ENCODE measurements around the gene COLQ.

The COLQ gene

DNA sequence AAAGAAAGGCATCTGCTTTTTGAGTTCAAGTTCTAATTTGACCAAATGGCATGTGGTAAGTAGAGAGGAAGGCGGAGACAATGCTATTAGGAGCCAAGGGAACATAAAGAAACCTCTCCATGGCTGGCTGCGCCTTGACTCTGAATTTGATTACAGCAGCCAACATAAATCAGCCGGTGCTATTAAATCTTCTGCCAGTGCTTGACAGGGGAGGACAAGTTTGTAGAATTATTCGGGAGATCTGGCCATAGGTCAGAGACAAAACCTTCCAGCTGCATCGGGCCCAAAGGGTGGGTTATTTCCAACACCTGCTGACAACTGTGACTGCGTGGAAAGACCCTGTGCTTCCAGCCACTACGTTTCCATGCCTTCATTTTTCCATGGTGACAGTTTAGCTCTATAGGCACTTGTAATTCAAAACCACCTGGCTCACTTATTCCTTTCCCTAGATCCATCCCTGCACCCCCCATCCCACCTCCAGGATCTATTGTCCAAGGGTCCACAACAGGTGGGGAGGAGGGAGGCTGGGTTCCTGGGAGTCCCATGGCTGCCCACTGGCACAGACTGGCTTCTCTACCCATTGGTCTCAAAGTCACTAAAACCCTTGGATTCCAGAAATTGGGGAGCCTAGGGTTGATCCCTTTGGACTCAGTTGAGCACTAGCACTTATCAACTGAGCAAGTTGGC lies 15.9 kb downstream of the COLQ start:
- Histone ChIP-seq H3K4me2 (ENCODE audit: insufficient read depth, low read length, poor library complexity, severe bottlenecking) (no peak overlapping the region), H4K91ac (ENCODE audit: low read depth, low read length, poor library complexity) (no peak overlapping the region), H3K23ac (ENCODE audit: low read depth, low read length, poor library complexity) (no peak overlapping the region), H3K4ac (ENCODE audit: low read length) (no peak overlapping the region), H3K4me3 (ENCODE audit: low read length in 2 of 2) (no peak overlapping the region), H4K8ac (ENCODE audit: low read depth, low read length) (no peak overlapping the region), H2BK5ac (ENCODE audit: low read length) (no peak overlapping the region), H3K79me1 (ENCODE audit: low read depth, low read length) (no peaks in the 10 kb centered on the region), H3K27ac (replicated peaks; ENCODE audit: low read length) (no peak overlapping the region), H3K9ac (ENCODE audit: low read depth, low read length, poor library complexity) (no peak overlapping the region), H2AK5ac (ENCODE audit: low read depth, low read length) (no peak overlapping the region), H3K18ac (ENCODE audit: low read length) (no peak overlapping the region), H2AFZ (ENCODE audit: low read length) (no peak overlapping the region), H3K4me1 (ENCODE audit: control insufficient read depth in 2 of 2, insufficient read depth in 1 of 2, low read depth in 1 of 2, low read length in 2 of 2) (no peaks in the 10 kb centered on the region), H2BK120ac (ENCODE audit: low read depth, low read length) (no peak overlapping the region), H3K14ac (ENCODE audit: low read length) (no peak overlapping the region), H3K36me3 (replicated peaks in 1 of 2; ENCODE audit: control insufficient read depth in 2 of 2, insufficient read depth in 2 of 2, low read length in 2 of 2) (no peaks in the 10 kb centered on the region), H2BK12ac (ENCODE audit: low read length) (no peak overlapping the region), H2BK15ac (ENCODE audit: low read length) (no peak overlapping the region), H3K27me3 (ENCODE audit: control insufficient read depth in 3 of 3, insufficient read depth in 3 of 3, low read depth in 1 of 3, low read length in 3 of 3) (no peaks in the 10 kb centered on the region), H3K9me3 (replicated peaks in 1 of 2; ENCODE audit: control insufficient read depth in 2 of 2, insufficient read depth in 1 of 2, low read depth in 1 of 2, low read length in 2 of 2) (no peaks in the 10 kb centered on the region)
- no peak for DNase-seq (ENCODE audit: low spot score)
- no CpG with 5 or more reads among the region's 7 CpGs for WGBS, 2 donors (ENCODE audit: extremely low coverage in 2 of 2, insufficient read length in 2 of 2, insufficient replicate concordance in 1 of 2)

DNA sequence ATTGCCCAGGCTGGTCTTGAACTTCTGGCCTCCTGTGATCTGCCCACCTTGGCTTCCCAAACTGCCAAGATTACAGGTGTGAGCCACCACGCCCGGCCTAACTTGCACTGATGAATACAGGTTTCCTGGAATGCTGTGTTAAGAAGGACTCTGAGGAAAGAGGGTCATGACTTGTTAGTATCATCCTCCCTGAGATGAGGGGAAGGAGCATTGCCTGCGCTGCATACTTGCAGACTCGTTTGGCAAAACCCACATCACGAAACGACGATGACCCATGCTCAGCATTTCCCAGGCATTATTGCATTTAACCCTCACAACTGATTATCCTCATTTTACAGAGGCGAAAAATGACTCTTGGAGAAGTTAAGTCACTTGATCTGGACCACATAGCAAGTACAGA lies 18.9 kb downstream of the COLQ start:
- H3K27ac ChIP-seq (replicated peaks; ENCODE audit: low read length) = no peak overlapping the region
- H4K91ac ChIP-seq (ENCODE audit: low read depth, low read length, poor library complexity) = no peak overlapping the region
- no peak overlapping the region for H3K14ac ChIP-seq (ENCODE audit: low read length)
- no peaks in the 10 kb centered on the region for H3K36me3 ChIP-seq (replicated peaks in 1 of 2; ENCODE audit: control insufficient read depth in 2 of 2, insufficient read depth in 2 of 2, low read length in 2 of 2)
- H2BK120ac ChIP-seq (ENCODE audit: low read depth, low read length) = no peak overlapping the region
- no peaks in the 10 kb centered on the region for H3K79me1 ChIP-seq (ENCODE audit: low read depth, low read length)
- no peak overlapping the region for H2AFZ ChIP-seq (ENCODE audit: low read length)
- H2BK15ac ChIP-seq (ENCODE audit: low read length) = no peak overlapping the region
- WGBS, 2 donors (ENCODE audit: extremely low coverage in 2 of 2, insufficient read length in 2 of 2, insufficient replicate concordance in 1 of 2) = no CpG with 5 or more reads among the region's 8 CpGs
- no peak overlapping the region for H3K4me2 ChIP-seq (ENCODE audit: insufficient read depth, low read length, poor library complexity, severe bottlenecking)
- no peak overlapping the region for H2BK5ac ChIP-seq (ENCODE audit: low read length)
- H3K9me3 ChIP-seq (replicated peaks in 1 of 2; ENCODE audit: control insufficient read depth in 2 of 2, insufficient read depth in 1 of 2, low read depth in 1 of 2, low read length in 2 of 2) = no peaks in the 10 kb centered on the region
- H3K23ac ChIP-seq (ENCODE audit: low read depth, low read length, poor library complexity) = no peak overlapping the region
- H4K8ac ChIP-seq (ENCODE audit: low read depth, low read length) = no peak overlapping the region
- H2AK5ac ChIP-seq (ENCODE audit: low read depth, low read length) = no peak overlapping the region
- no peak overlapping the region for H3K4ac ChIP-seq (ENCODE audit: low read length)
- peaks cover 0 to 4% of the 10 kb centered on the region in 2 donors for H3K4me1 ChIP-seq (ENCODE audit: control insufficient read depth in 2 of 2, insufficient read depth in 1 of 2, low read depth in 1 of 2, low read length in 2 of 2)
- H3K9ac ChIP-seq (ENCODE audit: low read depth, low read length, poor library complexity) = no peak overlapping the region
- no peak overlapping the region for H3K4me3 ChIP-seq (ENCODE audit: low read length in 2 of 2)
- H2BK12ac ChIP-seq (ENCODE audit: low read length) = no peak overlapping the region
- H3K18ac ChIP-seq (ENCODE audit: low read length) = no peak overlapping the region
- H3K27me3 ChIP-seq (ENCODE audit: control insufficient read depth in 3 of 3, insufficient read depth in 3 of 3, low read depth in 1 of 3, low read length in 3 of 3) = no peaks in the 10 kb centered on the region
- no peak for DNase-seq (ENCODE audit: low spot score)

DNA sequence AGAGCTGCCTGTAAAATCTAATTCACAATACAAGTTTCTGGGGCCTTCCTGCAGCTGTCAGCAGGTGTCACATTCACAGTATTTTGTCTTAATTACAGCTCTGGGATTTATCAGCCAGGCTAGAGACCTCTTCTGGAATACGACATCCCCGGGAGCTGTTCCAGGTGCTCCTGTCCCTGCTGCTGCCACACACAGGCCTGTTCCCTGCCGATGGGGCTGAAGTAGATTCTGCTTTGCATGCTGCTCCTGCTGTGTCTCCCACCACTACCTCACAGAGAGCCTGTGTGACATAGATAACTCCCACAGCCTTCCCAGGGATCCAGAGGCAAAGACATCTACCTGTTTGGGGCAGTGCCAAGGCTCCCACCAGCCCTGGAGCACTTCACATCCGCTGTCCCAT lies 20.4 kb downstream of the COLQ start:
- Histone ChIP-seq H3K18ac (ENCODE audit: low read length) (no peak overlapping the region), H3K23ac (ENCODE audit: low read depth, low read length, poor library complexity) (no peak overlapping the region), H3K9ac (ENCODE audit: low read depth, low read length, poor library complexity) (no peak overlapping the region), H3K27ac (replicated peaks; ENCODE audit: low read length) (no peak overlapping the region), H3K4me1 (ENCODE audit: control insufficient read depth in 2 of 2, insufficient read depth in 1 of 2, low read depth in 1 of 2, low read length in 2 of 2) (peaks cover 5 to 8% of the 10 kb centered on the region in 2 donors), H2BK5ac (ENCODE audit: low read length) (no peak overlapping the region), H3K4me3 (ENCODE audit: low read length in 2 of 2) (no peak overlapping the region), H2BK15ac (ENCODE audit: low read length) (no peak overlapping the region), H3K9me3 (replicated peaks in 1 of 2; ENCODE audit: control insufficient read depth in 2 of 2, insufficient read depth in 1 of 2, low read depth in 1 of 2, low read length in 2 of 2) (no peaks in the 10 kb centered on the region), H3K79me1 (ENCODE audit: low read depth, low read length) (no peaks in the 10 kb centered on the region), H3K14ac (ENCODE audit: low read length) (no peak overlapping the region), H2BK120ac (ENCODE audit: low read depth, low read length) (no peak overlapping the region), H2AFZ (ENCODE audit: low read length) (no peak overlapping the region), H3K4ac (ENCODE audit: low read length) (no peak overlapping the region), H4K8ac (ENCODE audit: low read depth, low read length) (no peak overlapping the region), H2AK5ac (ENCODE audit: low read depth, low read length) (no peak overlapping the region), H3K36me3 (replicated peaks in 1 of 2; ENCODE audit: control insufficient read depth in 2 of 2, insufficient read depth in 2 of 2, low read length in 2 of 2) (no peaks in the 10 kb centered on the region), H3K4me2 (ENCODE audit: insufficient read depth, low read length, poor library complexity, severe bottlenecking) (no peak overlapping the region), H3K27me3 (ENCODE audit: control insufficient read depth in 3 of 3, insufficient read depth in 3 of 3, low read depth in 1 of 3, low read length in 3 of 3) (no peaks in the 10 kb centered on the region), H4K91ac (ENCODE audit: low read depth, low read length, poor library complexity) (no peak overlapping the region), H2BK12ac (ENCODE audit: low read length) (no peak overlapping the region)
- no CpG with 5 or more reads among the region's 4 CpGs for WGBS, 2 donors (ENCODE audit: extremely low coverage in 2 of 2, insufficient read length in 2 of 2, insufficient replicate concordance in 1 of 2)
- no peak for DNase-seq (ENCODE audit: low spot score)

DNA sequence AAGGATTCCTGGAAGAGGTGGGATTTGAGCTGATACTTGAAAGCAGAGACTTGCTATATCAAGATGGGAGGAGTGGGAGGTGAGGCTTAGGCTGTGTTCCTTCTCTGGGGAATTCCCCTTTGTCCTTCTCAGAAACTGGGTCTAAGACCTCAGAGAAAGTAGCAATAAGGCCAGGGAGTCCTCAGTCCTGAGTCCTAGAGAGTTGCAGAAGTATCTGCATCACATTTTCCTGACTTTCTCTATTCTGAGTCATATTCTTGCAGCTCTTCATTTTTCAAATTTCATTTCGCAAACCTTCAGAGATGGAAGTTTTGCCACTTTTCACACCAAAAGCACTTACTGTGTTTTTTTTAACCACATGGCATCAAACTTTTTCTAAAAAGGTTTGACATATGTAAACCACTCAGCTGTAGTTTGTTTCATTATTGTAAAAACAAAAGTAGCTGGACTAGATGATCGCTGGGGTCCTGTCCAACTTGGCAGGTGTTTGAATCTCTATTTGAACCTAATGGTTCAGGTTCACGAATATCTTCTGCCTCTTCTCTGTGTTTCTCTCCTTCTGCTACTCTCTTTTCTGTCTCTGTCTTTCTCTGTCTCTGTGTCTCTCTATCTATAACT lies 21.3 kb downstream of the COLQ start:
- Histone ChIP-seq H3K4me2 (ENCODE audit: insufficient read depth, low read length, poor library complexity, severe bottlenecking) (no peak overlapping the region), H2BK12ac (ENCODE audit: low read length) (no peak overlapping the region), H3K4ac (ENCODE audit: low read length) (no peak overlapping the region), H3K4me1 (ENCODE audit: control insufficient read depth in 2 of 2, insufficient read depth in 1 of 2, low read depth in 1 of 2, low read length in 2 of 2) (peaks cover 8 to 16% of the 10 kb centered on the region in 2 donors), H3K14ac (ENCODE audit: low read length) (no peak overlapping the region), H2BK120ac (ENCODE audit: low read depth, low read length) (no peak overlapping the region), H2BK15ac (ENCODE audit: low read length) (no peak overlapping the region), H4K8ac (ENCODE audit: low read depth, low read length) (no peak overlapping the region), H3K36me3 (replicated peaks in 1 of 2; ENCODE audit: control insufficient read depth in 2 of 2, insufficient read depth in 2 of 2, low read length in 2 of 2) (no peaks in the 10 kb centered on the region), H3K27ac (replicated peaks; ENCODE audit: low read length) (no peak overlapping the region), H3K18ac (ENCODE audit: low read length) (no peak overlapping the region), H3K4me3 (ENCODE audit: low read length in 2 of 2) (no peak overlapping the region), H3K23ac (ENCODE audit: low read depth, low read length, poor library complexity) (no peak overlapping the region), H2AFZ (ENCODE audit: low read length) (no peak overlapping the region), H3K27me3 (ENCODE audit: control insufficient read depth in 3 of 3, insufficient read depth in 3 of 3, low read depth in 1 of 3, low read length in 3 of 3) (no peaks in the 10 kb centered on the region), H3K9me3 (replicated peaks in 1 of 2; ENCODE audit: control insufficient read depth in 2 of 2, insufficient read depth in 1 of 2, low read depth in 1 of 2, low read length in 2 of 2) (no peaks in the 10 kb centered on the region), H2AK5ac (ENCODE audit: low read depth, low read length) (no peak overlapping the region), H3K79me1 (ENCODE audit: low read depth, low read length) (no peaks in the 10 kb centered on the region), H4K91ac (ENCODE audit: low read depth, low read length, poor library complexity) (no peak overlapping the region), H2BK5ac (ENCODE audit: low read length) (no peak overlapping the region), H3K9ac (ENCODE audit: low read depth, low read length, poor library complexity) (no peak overlapping the region)
- no peak for DNase-seq (ENCODE audit: low spot score)
- no CpG with 5 or more reads among the region's 3 CpGs for WGBS, 2 donors (ENCODE audit: extremely low coverage in 2 of 2, insufficient read length in 2 of 2, insufficient replicate concordance in 1 of 2)
